Large intestine (tissue), 3 donors: Measurements from ENCODE around the gene COX6B2. TPM values are rescaled to one million over a fixed set of nuclear protein-coding genes. Genes with fewer than 3 reads are reported as not detected.

Source experiments
- DNase-seq, 2 donors: peaks; one replicate each; pipeline versions ENCODE4 v3.0.0 to v3.0.0-alpha.2; 2013
- H3K27ac ChIP-seq: one replicate; pipeline ENCODE4 v1.5.1; 2013; ENCODE audit warnings: low read length
- H3K27me3 ChIP-seq: 2 replicates; pipeline ENCODE4 v1.6.1; 2013; ENCODE audit warnings: low read length; ENCODE audit not compliant: control insufficient read depth, insufficient read depth
- H3K36me3 ChIP-seq: 2 replicates; pipeline ENCODE4 v1.6.1; 2013; ENCODE audit warnings: low read length; ENCODE audit not compliant: control insufficient read depth, insufficient read depth
- H3K4me1 ChIP-seq: one replicate; pipeline ENCODE4 v1.6.1; 2013; ENCODE audit warnings: low read length; ENCODE audit not compliant: control insufficient read depth, insufficient read depth
- H3K4me3 ChIP-seq: one replicate; pipeline ENCODE4 v1.5.1; 2013; ENCODE audit warnings: low read length
- H3K9me3 ChIP-seq: one replicate; pipeline ENCODE4 v1.6.1; 2013; ENCODE audit warnings: mild to moderate bottlenecking, low read depth, low read length, moderate library complexity; ENCODE audit not compliant: control insufficient read depth
- WGBS: methylation state at CpG from one replicate; pipeline ENCODE4 v1.1.5; 2013; ENCODE audit warnings: low lambda C conversion rate; ENCODE audit not compliant: insufficient coverage; 5-methylcytosine and 5-hydroxymethylcytosine counted together
- polyA plus RNA-seq: library from polyadenylated mRNA; unstranded; fragments of 120-200 nt; gene quantifications from one replicate; pipeline ENCODE4 v1.2.1, GENCODE V29; 2013

Gene COX6B2
- polyA plus RNA-seq, 1 donor: 1.3 TPM

DNA sequence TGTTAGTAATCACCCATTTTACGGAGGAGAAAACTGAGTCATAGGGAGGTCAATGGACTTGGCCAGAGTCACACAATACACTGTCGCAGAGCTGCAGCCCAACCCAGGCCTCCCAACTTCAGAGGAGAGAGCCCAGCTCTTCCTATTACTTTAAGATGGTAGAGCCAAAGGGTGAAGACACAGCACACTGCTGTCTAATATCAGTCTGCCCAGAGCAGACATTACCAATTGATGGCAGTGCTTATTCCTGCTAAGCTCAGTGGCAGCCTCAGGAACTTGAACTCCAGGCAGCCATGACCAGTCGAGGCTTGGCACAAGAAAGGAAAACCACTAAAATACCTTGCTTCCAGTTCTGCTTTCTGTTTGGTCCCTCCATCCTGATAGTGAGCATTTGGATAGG, 47.8 kb downstream of the COX6B2 start:
- H3K27me3 ChIP-seq: no peaks in the 10 kb centered on the region
- H3K27ac ChIP-seq: no peak overlapping the region
- no peaks in the 10 kb centered on the region for H3K9me3 ChIP-seq
- H3K4me3 ChIP-seq: no peak overlapping the region
- WGBS: no CpG with 5 or more reads among the region's 3 CpGs
- no peak for DNase-seq
- H3K36me3 ChIP-seq: peaks cover 9% of the 10 kb centered on the region
- peaks cover 4% of the 10 kb centered on the region for H3K4me1 ChIP-seq

DNA sequence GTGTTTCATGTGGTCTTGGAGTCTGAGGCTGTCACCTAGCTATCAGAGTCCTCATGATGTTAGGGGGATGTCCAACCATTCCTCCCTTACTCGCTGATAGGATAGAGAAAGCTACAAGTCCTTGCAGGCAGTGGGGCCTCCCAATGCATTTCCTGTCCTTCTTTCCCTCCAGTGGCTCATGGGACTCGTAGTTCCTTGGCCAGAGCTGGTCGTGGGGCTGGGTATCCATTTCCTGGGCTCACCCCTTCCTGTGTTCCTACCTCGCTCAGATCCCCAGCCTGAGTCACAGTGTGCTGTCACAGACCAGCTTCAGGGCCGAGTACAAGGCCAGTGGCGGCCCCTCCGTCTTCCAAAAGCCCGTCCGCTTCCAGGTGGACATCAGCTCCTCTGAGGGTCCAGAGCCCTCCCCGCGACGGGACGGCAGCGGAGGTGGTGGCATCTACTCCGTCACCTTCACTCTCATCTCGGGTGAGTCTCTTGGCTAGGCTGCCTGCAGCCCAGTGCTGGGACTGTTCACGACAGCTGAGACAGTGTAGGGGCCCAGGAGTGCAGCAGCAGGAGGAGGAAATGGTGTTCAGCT, 48.4 kb downstream of the COX6B2 start:
- H3K36me3 ChIP-seq: peaks cover 9% of the 10 kb centered on the region

DNA sequence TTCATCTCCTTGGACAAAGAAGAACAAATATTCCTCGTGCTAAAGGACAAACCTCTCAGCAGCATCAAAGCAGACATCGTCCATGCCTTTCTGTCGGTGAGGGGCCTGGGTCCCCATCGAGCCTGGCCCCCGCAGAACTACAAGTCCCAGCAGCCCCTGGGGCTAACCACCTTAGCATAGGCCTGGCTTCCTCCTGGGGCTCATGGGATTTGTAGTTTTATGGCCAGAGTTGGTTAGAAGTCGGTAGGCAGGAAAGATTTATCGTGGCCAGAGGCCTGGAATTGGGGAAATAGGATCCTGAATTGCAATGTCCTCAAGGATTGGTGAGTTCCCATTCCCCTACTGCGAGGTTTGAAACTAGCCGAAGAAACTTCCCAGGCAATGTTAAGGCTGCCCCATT, 49.0 kb downstream of the COX6B2 start:
- H3K4me3 ChIP-seq: no peak overlapping the region
- WGBS: no CpG with 5 or more reads among the region's 9 CpGs
- H3K27me3 ChIP-seq: no peaks in the 10 kb centered on the region
- no peak for DNase-seq
- no peak overlapping the region for H3K27ac ChIP-seq
- H3K4me1 ChIP-seq: peaks cover 4% of the 10 kb centered on the region
- no peaks in the 10 kb centered on the region for H3K9me3 ChIP-seq
- H3K36me3 ChIP-seq: peaks cover 7% of the 10 kb centered on the region

More for the DNA sequence above, 48.4 kb downstream of the COX6B2 start:
- no peaks in the 10 kb centered on the region for H3K9me3 ChIP-seq
- peaks cover 4% of the 10 kb centered on the region for H3K4me1 ChIP-seq
- no CpG with 5 or more reads among the region's 17 CpGs for WGBS
- no peaks in the 10 kb centered on the region for H3K27me3 ChIP-seq
- no peak overlapping the region for H3K4me3 ChIP-seq
- H3K27ac ChIP-seq: no peak overlapping the region
- DNase-seq: no peak

DNA sequence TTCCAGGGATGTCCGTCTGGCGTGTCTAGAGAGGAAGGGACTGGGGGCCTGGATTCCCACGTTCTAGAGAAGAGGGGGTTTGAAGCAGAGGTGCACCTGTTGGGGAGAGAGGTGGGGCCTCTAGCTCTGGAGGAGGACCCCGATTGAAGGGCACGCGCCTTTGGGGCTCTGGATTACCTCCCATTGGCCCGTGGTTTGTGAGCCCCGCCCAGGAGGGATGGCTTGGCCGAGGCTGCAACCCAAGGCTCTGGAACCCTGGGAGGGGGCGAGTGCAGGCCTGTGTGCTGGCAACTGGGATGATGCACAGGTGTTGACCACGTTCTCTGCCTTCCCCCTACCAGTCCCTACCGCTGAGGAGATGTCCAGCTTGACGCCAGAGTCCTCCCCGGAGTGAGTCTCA, 49.5 kb downstream of the COX6B2 start:
- Histone ChIP-seq H3K27me3 (no peaks in the 10 kb centered on the region), H3K36me3 (peaks cover 7% of the 10 kb centered on the region), H3K27ac (no peak overlapping the region), H3K4me1 (peaks cover 4% of the 10 kb centered on the region), H3K4me3 (no peak overlapping the region), H3K9me3 (no peaks in the 10 kb centered on the region)
- DNase-seq: no peak
- WGBS: no CpG with 5 or more reads among the region's 14 CpGs

DNA sequence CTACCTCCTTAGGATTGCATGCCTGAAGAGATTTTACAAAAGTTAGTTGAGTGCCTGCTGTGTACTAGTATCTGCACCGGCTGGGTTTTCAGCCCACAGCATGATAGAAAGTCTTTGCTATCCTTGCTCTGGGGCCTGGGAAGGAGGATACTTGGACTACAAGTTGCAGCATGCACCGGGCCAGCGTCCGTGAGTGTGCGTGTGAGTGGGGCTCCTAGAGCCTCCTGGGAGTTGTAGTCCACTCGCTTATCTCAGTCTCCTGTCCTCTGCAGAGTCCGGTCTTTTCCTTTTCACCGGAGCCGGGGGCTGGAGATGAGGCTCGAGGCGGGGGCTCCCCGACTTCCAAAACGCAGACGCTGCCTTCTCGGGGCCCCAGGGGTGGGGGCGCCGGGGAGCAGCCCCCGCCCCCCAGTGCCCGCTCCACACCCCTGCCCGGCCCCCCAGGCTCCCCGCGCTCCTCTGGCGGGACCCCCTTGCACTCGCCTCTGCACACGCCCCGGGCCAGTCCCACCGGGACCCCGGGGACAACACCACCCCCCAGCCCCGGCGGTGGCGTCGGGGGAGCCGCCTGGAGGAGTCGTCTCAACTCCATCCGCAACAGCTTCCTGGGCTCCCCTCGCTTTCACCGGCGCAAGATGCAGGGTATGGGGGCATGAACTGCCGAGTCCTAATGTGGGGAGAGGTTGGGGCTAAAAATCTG, 50.1 kb downstream of the COX6B2 start:
- no peak for DNase-seq
- Histone ChIP-seq H3K27ac (no peak overlapping the region), H3K9me3 (no peaks in the 10 kb centered on the region), H3K4me3 (no peak overlapping the region), H3K36me3 (peaks cover 7% of the 10 kb centered on the region), H3K4me1 (peaks cover 4% of the 10 kb centered on the region), H3K27me3 (no peaks in the 10 kb centered on the region)
- no CpG with 5 or more reads among the region's 39 CpGs for WGBS

DNA sequence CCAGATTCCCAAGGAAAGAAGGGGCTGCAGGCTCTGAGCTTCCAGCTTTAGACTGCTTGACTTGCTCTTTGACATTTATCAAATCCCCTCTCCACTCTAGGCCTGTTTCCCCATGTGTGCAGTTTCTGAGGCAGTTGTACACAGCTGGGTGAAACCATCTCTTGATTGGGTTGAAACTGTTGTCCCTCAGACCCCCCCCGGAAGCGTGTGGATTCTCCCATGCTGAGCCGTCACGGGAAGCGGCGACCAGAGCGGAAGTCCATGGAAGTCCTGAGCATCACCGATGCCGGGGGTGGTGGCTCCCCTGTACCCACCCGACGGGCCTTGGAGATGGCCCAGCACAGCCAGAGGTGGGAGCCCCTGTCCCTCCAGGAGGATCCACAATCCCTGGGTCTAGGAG, 51.0 kb downstream of the COX6B2 start:
- no CpG with 5 or more reads among the region's 11 CpGs for WGBS
- no peaks in the 10 kb centered on the region for H3K27me3 ChIP-seq
- no peak overlapping the region for H3K27ac ChIP-seq
- peaks cover 7% of the 10 kb centered on the region for H3K36me3 ChIP-seq
- no peak overlapping the region for H3K4me3 ChIP-seq
- no peak for DNase-seq
- H3K9me3 ChIP-seq: no peaks in the 10 kb centered on the region
- peaks cover 4% of the 10 kb centered on the region for H3K4me1 ChIP-seq

DNA sequence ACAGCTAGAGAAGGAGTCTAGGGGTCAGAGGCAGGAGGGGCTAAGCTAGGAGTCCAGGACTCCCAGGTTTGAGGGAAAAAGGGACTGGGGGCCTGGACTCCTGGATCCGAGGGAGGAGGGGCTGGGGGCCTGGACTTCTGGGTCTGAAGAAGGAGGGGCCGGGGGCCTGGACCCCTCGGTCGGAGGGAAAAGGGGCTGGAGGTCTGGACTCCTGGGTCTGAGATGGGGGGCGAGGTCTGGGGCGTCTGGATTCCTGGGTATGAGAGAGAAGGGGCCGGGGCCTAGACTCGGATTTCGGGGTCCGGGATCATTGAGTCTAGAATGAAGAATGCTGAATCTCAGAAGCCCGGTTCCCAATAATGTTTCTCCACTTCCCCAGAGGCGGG, 52.2 kb downstream of the COX6B2 start:
- Histone ChIP-seq H3K9me3 (no peaks in the 10 kb centered on the region), H3K4me3 (no peak overlapping the region), H3K27ac (no peak overlapping the region), H3K4me1 (peaks cover 4% of the 10 kb centered on the region), H3K27me3 (no peaks in the 10 kb centered on the region), H3K36me3 (peaks cover 7% of the 10 kb centered on the region)
- no peak for DNase-seq
- no CpG with 5 or more reads among the region's 12 CpGs for WGBS

DNA sequence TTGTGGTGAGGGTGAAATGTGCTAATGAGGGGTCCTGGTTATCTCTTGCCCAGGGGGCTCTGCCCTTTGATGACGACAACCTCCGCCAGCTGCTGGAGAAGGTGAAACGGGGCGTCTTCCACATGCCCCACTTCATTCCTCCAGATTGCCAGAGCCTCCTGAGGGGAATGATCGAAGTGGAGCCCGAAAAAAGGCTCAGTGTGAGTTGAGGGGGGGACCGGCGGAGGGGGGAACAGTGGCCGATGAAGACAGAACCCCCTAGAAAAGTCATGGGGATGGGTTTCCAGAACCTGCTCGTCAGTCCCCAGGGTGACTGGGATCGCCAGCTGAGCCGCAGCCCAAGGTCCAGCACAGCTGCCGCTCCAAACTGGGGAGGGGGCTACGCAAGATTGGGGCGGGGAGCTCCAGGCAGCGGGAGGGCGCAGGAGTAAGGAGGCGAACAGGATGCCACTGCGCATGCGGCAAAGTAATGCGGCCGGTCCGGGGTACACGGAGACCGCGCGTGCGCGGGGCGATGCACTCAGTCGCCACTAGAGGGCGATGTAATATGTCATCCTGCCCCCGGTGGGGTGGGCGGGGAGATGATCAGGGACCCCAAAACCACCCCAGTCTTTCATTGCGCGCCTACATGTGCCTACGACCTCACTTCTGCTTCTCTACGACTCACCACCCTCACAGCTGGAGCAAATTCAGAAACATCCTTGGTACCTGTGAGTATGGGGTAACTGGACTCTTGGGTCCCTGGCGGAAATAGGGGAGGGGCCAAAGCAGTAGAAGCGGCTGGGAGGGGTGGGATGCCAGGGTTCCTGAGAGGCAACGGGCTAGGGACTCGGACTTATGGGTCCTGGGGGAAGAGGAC, 52.8 kb downstream of the COX6B2 start:
- peak overlapping the region; percentile 8 for H3K4me3 ChIP-seq
- peaks cover 3% of the 10 kb centered on the region for H3K36me3 ChIP-seq
- H3K9me3 ChIP-seq: no peaks in the 10 kb centered on the region
- peak; percentile 74 to 81 for DNase-seq
- no peaks in the 10 kb centered on the region for H3K27me3 ChIP-seq
- no peak overlapping the region for H3K27ac ChIP-seq
- WGBS: no CpG with 5 or more reads among the region's 42 CpGs
- H3K4me1 ChIP-seq: peaks cover 4% of the 10 kb centered on the region

DNA sequence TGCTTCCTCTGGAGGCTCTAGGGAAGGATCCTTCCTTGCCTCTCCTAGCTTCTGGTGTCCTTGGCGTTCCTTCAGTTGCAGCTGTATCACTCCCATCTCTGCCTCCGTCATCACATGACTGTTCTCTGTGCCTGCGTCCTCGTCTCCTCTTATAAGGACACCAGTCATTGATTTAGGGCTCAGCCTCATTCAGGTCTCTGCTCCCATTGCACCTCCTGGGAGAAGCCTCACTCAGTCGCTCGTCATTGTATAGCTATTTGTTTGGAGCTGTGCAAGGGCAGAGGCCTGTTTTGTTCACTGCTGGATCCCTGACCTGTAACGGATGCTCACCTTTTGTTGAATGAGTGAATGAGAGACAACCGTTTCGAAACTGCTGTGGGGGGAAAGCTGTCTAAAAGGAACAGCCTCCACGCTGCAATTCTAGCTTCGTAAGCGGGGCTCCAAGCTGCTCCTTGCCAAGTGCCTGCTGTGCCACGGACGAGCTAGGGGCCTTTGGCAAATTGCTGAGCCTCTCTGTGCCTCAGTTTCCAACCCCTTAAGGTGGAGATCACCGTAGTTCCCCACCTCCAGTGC, 53.5 kb downstream of the COX6B2 start:
- Histone ChIP-seq H3K9me3 (no peaks in the 10 kb centered on the region), H3K4me1 (peaks cover 4% of the 10 kb centered on the region), H3K36me3 (no peaks in the 10 kb centered on the region), H3K27me3 (no peaks in the 10 kb centered on the region), H3K4me3 (no peak overlapping the region), H3K27ac (no peak overlapping the region)
- DNase-seq: peak in 1 of 2 donors; percentile 5
- no CpG with 5 or more reads among the region's 15 CpGs for WGBS

DNA sequence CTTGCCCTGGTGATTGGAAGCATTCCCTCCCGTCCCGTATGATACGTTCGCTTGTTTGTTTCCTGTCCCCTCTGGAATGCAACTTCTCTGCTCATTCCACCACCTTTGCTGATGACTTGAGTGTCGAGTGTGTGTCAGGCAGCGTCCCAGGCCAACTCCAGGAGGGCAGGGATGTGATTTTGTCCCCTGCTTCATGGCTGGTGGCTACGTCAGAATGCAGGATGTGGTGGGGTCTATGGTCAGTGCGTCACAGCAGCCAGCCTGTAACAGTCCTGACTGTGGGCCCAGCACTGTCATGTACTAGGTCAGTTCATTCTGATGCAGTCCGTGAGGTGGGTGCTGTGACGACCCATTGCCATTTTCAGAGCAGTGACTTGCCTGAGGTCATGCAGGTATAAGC, 54.5 kb downstream of the COX6B2 start:
- Histone ChIP-seq H3K4me1 (peaks cover 4% of the 10 kb centered on the region), H3K27me3 (no peaks in the 10 kb centered on the region), H3K4me3 (no peak overlapping the region), H3K36me3 (no peaks in the 10 kb centered on the region), H3K27ac (no peak overlapping the region), H3K9me3 (no peaks in the 10 kb centered on the region)
- DNase-seq: no peak
- WGBS: no CpG with 5 or more reads among the region's 10 CpGs
